ENCODE results near the gene MST1.

MST1 gene

GRCh38 chr3:49674497-49674983, 14.7 kb downstream of the MST1 start:
- DNase-seq (ENCODE audit: low read depth), result no peak

GRCh38 chr3:49673715-49674496, 15.4 kb downstream of the MST1 start, which contains the start of gene APEH:
Gene APEH, plus strand, starts transcription at chr3:49674351. Its CDS starts 51 bp downstream, at chr3:49674402.
- DNase-seq (ENCODE audit: low read depth), result peak; percentile 98

DNA sequence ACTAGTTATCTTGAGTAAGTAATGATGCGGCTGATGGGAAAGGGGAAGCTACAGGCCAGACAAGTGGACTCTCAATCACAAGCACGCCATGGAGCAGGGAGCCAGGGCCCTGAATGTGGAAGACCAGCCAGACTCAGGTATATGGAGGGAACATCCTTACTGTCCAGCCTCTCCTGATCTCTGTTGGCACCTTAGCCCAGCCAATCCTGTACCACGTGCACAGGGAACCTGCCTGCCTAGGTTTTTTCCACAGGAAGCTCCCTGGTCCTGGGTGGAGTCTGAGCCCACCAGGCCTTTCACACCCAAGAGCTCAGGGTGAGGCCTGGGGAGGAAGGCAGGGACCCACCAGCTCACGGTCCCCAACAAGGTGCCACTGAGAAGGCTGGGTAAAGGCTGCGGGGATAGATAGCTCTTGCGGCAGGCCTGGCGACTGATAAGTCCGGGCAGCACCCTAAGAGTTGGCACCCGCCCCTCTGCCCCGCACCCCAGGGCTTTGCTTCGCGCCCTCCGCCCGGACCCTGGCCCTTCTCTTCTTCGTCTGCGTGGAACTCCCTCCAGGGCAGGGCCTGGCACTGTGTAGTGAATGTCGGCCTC, 16.1 kb downstream of the MST1 start:
- no peak for DNase-seq (ENCODE audit: low read depth)

DNA sequence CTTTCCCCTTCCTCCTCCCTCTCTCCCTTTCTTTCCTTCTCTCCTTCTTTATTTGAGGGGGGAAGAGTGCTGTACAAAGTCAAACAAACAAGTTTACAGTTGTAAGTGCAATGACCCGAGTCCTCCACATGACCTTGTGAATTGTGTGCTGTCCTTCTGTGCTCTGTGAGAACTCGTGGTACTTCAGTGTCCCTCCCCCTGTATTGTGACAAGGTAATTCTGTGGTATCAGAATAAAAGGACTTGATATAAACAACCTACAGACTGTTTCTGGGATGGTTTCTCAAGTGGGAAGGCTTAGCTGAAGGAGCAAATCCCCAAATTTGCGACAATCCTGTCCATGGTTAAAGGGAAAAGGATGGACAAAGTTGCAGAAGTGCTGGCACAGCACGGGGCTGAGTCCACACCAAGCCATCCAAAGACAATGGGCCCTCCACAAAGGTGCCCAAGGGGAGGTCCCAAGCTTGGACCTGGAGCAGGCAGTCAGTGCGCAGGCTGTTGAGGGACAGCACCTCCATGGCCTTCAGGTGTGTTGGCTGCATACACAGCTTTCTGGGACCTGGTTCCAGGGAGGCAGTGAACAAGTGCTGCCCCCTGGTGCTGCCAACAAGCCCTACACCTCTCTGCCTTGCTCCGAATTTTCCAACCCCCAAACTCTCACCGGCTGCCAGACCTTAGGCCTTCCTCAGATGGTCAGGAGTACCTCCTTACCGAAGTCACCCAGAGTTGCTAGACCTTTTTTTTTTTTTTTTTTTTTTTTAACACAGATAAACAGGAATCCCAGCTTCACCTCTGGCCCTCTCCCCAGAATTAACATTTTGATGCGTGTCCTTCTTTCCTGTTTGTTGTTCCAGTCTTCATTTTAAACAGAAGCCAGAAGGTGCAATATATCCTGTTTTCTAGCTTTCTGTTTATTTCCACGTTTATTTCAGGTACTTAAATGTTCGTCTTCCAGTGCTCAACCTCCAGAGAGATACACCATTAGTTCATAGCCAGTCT, 17.7 kb downstream of the MST1 start:
- DNase-seq (ENCODE audit: low read depth), result peak; percentile 69

DNA sequence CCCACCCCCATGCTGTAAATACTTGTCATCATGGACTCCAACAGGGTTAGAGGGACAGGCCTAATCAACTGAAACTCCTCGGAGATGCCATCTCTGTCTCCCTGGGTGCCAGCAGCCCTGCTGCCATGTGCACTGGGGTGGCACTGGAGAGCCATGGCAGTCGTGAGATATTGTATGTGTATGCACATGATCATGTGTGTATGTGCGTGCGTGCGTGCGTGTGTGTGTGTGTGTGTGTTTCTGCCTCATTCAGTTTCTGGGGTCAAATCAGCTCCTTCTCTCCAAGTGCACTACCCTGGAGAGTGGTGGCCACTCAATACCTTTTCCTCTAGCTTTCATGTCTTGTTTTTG, 18.4 kb downstream of the MST1 start:
- no peak for DNase-seq (ENCODE audit: low read depth)

GRCh38 chr3:49669352-49669751, 19.9 kb downstream of the MST1 start:
- no peak for DNase-seq (ENCODE audit: low read depth)

- DNase-seq (ENCODE audit: low read depth), result peak; percentile 42
These were observed 20.4 kb downstream of the MST1 start for GRCh38 chr3:49668861-49669260.

DNA sequence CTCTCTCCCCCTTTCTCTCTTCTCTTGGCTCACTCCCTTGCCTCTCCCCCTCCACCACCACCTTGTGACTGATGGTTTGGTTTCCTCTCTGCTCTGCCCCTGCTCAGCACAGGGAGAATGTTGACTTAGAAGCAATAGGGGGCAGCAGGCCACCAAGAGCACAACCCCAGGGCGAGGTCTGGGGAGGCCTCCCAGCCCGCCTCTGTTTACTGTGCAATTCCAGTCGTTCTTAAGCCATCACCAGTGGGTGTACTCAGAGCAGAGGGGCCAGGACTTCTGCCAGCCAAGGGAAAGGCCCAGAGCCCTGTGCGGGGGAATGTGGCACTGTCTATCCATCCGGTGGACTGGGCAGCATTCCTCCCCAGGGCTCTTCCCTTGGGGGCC, 20.9 kb downstream of the MST1 start:
- peak; percentile 30 for DNase-seq (ENCODE audit: low read depth)

- DNase-seq (ENCODE audit: low read depth), result no peak
These were observed 21.4 kb downstream of the MST1 start for GRCh38 chr3:49667701-49668413.

GRCh38 chr3:49666592-49666991, 22.7 kb downstream of the MST1 start:
- DNase-seq (ENCODE audit: low read depth), result peak; percentile 43

DNA sequence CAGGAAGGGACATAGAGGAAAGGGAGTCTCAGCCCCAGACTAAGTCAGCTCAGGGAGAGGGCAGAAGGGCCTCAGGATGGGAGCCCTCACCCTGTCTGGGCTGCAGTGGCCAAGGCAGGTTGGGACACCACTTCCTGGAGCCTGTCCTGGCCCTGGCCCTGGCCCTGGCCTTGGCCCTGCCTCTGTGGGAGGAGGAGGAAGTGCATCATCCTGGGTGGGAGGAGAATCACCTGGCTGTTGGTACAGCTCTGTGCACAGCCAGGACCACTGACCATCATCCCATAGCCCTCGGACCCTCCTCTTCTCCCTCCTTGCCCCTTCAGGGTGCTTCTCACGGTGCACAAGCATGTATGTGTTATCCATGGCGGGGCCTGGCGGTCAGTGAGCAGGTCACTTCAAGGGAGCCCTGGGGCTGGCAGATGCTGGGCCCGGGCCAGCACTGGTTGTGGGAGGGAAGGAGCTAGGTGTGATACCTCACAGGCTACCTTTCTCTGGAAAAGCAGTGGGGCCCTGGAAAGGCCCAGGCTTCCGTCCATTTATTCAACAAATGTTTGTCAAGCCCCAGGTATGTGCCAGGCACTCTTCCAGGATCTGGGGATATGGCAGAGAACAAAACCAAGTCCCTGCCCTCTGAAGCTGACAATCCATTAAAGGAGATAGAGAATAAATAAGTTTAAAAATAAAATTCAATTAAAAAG, 23.3 kb downstream of the MST1 start:
- no peak for DNase-seq (ENCODE audit: low read depth)

GRCh38 chr3:49664300-49664699, 25.0 kb downstream of the MST1 start:
- DNase-seq (ENCODE audit: low read depth), result no peak

- no peak for DNase-seq (ENCODE audit: low read depth)
These were observed 25.4 kb downstream of the MST1 start for GRCh38 chr3:49663831-49664230.

DNA sequence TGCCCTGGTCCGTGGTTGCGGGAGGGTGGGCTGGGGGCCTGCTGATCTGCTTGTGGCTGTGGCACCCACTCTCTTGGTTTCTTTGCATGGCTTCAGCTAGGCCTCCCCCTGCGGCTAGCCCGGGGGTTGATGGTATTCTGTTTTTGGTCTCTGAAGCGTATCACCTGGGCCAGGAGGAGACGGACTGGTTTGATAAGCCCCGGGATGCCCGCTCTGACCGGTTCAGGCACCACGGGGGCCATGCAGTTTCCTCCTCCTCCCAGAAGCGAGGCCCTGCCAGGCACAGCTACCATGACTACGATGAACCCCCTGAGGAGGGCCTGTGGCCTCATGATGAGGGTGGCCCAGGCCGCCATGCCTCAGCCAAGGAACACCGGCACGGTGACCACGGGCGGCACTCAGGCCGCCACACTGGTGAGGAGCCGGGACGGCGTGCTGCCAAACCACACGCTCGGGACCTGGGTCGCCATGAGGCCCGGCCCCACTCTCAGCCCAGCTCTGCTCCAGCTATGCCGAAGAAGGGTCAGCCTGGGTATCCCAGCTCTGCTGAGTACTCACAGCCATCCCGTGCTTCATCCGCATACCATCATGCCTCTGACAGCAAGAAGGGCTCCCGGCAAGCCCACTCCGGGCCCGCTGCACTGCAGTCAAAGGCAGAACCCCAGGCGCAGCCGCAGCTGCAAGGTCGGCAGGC, 26.4 kb downstream of the MST1 start:
- DNase-seq (ENCODE audit: low read depth), result no peak

- no peak for DNase-seq (ENCODE audit: low read depth)
These were observed 27.3 kb downstream of the MST1 start for GRCh38 chr3:49662021-49662420.

DNA sequence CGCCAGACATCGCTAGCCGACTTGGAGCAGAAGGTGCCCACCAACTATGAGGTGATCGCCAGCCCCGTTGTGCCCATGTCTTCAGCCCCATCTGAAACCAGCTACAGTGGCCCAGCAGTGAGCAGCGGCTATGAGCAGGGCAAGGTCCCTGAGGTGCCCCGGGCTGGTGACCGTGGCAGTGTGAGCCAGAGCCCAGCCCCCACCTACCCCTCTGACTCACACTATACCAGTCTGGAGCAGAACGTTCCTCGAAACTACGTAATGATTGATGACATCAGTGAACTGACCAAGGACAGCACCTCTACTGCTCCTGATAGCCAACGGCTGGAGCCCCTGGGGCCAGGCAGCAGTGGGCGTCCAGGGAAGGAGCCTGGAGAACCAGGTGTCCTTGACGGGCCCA, 28.0 kb downstream of the MST1 start:
- no peak for DNase-seq (ENCODE audit: low read depth)

GRCh38 chr3:49659756-49660155, 29.5 kb downstream of the MST1 start:
- no peak for DNase-seq (ENCODE audit: low read depth)

GRCh38 chr3:49658711-49659110, 30.6 kb downstream of the MST1 start:
- no peak for DNase-seq (ENCODE audit: low read depth)

DNA sequence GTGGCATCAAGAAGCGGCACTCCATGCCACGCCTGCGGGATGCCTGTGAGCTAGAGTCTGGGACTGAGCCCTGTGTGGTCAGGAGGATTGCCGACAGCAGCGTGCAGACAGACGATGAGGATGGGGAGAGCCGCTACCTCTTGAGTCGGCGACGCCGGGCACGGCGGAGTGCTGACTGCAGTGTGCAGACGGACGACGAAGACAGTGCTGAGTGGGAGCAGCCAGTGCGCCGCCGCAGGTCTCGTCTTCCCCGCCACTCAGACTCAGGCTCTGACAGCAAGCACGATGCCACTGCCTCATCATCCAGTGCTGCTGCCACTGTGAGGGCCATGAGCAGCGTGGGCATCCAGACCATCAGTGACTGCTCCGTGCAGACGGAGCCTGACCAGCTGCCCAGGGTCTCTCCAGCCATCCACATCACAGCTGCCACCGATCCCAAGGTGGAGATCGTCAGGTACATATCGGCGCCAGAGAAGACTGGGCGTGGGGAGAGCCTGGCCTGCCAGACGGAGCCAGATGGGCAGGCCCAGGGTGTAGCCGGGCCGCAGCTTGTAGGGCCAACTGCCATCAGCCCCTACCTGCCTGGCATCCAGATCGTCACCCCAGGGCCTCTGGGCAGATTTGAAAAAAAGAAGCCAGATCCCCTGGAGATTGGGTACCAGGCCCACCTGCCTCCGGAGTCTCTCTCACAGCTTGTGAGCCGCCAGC, 31.9 kb downstream of the MST1 start:
- DNase-seq (ENCODE audit: low read depth), result no peak

DNA sequence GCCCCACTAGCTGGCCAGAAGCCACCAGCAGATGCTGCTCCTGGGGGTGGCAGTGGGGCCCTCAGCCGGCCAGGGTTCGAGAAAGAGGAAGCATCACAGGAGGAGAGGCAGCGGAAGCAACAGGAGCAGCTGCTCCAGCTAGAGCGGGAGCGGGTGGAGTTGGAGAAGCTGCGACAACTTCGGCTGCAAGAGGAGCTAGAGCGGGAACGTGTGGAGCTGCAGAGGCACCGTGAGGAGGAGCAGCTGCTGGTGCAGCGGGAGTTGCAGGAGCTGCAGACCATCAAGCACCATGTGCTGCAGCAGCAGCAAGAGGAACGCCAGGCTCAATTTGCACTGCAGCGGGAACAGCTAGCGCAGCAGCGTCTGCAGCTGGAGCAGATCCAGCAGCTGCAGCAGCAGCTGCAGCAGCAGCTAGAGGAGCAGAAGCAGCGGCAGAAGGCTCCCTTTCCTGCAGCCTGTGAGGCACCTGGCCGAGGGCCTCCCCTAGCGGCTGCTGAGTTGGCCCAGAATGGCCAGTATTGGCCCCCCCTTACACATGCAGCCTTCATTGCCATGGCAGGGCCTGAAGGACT, 32.6 kb downstream of the MST1 start:
- no peak for DNase-seq (ENCODE audit: low read depth)

Measured in EH (cell line).